C4-2B (cell line): ENCODE measurements around the gene CLTB.

ENCODE experiments used
- H3K27ac ChIP-seq: fragments of 450-650 bp; 2 replicates; pipeline ENCODE4 v1.5.1; 2017
- CTCF ChIP-seq: fragments of 450-650 bp; conservative IDR thresholded peaks from 2 replicates; pipeline ENCODE4 v1.5.1; 2017; ENCODE audit warnings: mild to moderate bottlenecking
- ZFX ChIP-seq: fragments of 450-650 bp; IDR thresholded peaks from 2 replicates; pipeline ENCODE4 v1.6.1; 2017

The CLTB gene

GRCh38 chr5:176425791-176426190, 9.5 kb upstream of the CLTB start:
- H3K27ac ChIP-seq = no peak overlapping the region
- TF ChIP-seq CTCF (no peak), ZFX (no peak)

GRCh38 chr5:176425138-176425537, 8.8 kb upstream of the CLTB start:
- H3K27ac ChIP-seq = no peak overlapping the region
- TF ChIP-seq CTCF (no peak), ZFX (no peak)

- H3K27ac ChIP-seq = no peak overlapping the region
- TF ChIP-seq ZFX (no peak), CTCF (no peak)
These were observed 7.8 kb upstream of the CLTB start for GRCh38 chr5:176424181-176424580.

- no peak overlapping the region for H3K27ac ChIP-seq
- TF ChIP-seq ZFX = no peak
- TF ChIP-seq CTCF = no peak
These were observed 4.7 kb upstream of the CLTB start for GRCh38 chr5:176420972-176421544.

GRCh38 chr5:176420086-176420485, 3.7 kb upstream of the CLTB start:
- no peak overlapping the region for H3K27ac ChIP-seq
- TF ChIP-seq ZFX = no peak
- TF ChIP-seq CTCF = no peak

- no peak for TF ChIP-seq ZFX
- no peak for TF ChIP-seq CTCF
- H3K27ac ChIP-seq = no peak overlapping the region
These were observed 1.9 kb upstream of the CLTB start for GRCh38 chr5:176418251-176418650.

- no peak for TF ChIP-seq CTCF
- TF ChIP-seq ZFX = no peak
- peak overlapping the region; percentile 88 for H3K27ac ChIP-seq
These were observed 626 bp upstream of the CLTB start for GRCh38 chr5:176416965-176417364.
